NCI-H2196 treated with DMSO at 0.1 percent for 48 hours (cell line): ENCODE results near the gene PDLIM5.
"Not testable (repeated sequence)": the region's sequence is repeated elsewhere in the genome, so short reads cannot be mapped to it uniquely, and the experiment has no call there.

Experiments
- DNase-seq: peaks from one replicate; lab custom pipeline; 2025; ENCODE audit not compliant: unreplicated experiment; lab: John Stamatoyannopoulos, UW

PDLIM5 gene

DNA sequence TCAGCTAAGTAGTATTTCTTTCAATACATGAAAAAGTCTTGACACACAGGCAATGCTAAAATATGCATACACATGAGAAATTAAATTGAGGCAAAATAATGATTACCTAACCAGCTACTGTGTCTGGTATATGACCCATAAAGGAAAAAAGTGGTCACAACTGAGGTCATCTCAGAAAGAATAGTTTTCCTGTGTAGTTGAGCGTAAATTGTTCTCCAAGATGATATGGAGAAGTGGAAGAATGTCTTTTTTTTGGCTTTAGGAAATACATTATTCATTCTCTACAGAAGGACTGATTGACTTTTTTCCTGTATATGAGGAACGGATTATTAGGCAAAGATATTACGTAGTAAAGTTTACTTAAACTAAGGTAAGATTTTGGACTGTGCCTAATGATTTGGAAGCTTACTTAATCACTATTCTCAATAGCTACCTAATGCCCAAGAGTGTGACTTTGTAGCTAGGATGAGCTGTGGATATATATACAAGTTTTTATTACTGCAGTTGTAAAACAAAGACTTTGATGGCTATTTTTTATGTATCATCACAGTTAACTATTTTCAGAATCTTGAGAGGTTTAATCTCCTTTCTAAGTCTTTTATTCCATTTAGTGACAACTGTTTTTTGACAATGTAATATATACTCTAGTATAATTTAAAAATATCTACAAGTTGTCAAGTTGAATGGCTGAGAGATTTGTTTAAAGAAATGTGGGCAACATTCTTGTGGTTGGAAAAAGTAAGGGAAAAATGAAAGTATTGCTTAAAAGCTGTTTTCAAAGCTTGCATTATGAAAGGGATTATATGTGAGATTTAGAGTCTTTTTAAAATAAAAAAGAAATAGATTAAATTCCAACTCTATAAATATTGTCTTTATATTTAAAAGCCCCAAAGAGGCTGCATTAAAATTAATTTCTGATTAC is 100.2 kb downstream of the PDLIM5 start:
- no peak for DNase-seq

DNA sequence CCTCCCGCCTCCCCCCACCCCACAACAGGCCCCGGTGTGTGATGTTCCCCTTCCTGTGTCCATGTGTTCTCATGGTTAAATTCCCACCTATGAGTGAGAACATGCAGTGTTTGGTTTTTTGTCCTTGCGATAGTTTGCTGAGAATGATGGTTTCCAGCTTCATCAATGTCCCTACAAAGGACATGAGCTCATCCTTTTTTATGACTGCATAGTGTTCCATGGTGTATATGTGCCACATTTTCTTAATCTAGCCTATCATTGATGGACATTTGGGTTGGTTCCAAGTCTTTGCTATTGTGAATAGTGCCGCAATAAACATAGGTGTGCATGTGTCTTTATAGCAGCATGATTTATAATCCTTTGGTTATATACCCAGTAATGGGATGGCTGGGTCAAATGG is 104.3 kb downstream of the PDLIM5 start:
- not testable (repeated sequence) for DNase-seq

DNA sequence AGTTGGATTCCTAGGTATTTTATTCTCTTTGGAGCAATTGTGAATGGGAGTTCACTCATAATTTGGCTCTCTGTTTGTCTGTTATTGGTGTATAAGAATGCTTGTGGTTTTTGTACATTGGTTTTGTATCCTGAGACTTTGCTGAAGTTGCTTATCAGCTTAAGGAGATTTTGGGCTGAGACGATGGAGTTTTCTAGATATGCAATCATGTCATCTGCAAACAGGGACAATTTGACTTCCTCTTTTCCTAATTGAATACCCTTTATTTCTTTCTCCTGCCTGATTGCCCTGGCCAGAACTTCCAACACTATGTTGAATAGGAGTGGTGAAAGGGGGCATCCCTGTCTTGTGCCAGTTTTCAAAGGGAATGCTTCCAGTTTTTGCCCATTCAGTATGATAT is 105.9 kb downstream of the PDLIM5 start:
- not testable (repeated sequence) for DNase-seq

DNA sequence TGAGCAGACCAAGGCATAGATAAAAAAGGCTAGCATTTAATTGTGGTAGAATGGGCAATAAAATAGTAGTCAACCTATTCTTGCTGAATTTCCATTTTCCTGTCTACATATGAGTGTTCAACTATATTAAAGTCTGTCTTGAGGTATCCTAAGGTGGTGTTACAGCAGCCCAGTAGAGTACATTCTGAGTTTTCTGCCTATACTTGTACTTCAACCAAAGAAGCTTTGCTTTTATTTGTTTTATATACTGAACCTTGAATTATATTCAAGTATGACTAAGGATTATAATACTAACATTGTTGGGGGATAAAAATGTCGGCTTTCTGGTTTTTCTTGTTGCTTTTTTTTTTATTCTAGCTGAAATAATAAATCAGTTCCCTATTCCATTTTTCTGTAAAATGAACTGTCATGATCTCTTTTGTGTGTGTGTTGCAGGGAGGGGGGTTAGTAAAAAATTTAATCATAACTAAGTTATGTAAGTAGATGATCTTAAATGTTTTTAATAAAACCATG is 106.7 kb downstream of the PDLIM5 start:
- DNase-seq: no peak

DNA sequence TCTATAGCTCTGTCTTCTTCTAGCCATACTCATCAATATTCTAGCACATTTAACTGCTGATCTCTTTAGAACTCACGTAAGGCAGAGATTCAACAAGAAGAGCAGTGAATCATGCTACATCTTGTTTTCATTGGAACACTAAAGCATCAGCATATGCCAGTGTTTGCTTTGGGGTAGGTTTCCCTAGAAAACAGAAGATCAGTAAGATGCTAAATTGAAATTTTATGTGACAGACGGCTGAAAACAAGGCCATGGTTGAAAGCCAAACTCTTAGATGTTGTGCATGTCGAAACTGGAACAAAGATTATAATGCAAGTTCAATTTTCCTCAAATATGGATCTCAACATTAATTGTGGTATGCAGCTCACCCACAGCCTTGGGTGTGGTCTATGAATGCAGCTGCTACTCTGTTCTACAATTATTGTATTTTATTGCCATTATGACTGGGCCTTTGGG is 107.6 kb downstream of the PDLIM5 start:
- no peak for DNase-seq

DNA sequence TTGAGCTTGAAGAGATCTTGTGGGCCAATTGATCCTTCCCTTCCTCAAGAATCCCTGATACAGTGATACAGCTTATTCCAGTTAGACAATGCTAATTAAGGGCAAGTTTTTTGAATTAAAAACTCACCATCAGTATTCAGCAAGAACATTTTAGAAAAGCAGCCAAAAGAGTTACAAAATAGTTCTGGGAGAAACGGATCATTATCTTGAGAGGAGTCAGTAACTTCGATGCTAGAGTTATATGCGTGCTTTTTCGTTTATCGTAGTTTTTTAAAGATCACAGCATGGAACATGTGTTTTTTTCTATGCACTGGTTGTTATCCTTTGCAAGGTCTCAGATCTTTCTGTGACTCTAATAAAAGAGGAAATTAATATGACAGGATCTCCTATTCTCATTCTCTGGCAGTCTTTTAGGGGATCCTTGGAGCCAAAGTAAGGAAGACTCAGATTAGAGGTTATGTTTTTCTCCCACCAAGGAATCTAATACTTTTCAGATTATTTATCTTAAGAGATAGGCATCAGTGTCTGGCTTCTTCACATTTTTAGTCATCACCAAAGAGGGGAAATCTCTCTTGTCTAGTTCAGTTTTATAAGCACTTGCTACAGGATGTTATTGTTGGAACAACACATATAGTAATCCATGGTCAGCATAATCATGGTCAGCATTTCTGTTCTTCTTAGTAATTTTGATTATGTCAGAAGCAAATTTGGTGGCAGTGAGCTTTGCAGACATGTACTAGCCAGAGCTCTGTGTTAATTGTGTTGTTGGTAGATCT is 109.7 kb downstream of the PDLIM5 start:
- DNase-seq: no peak

DNA sequence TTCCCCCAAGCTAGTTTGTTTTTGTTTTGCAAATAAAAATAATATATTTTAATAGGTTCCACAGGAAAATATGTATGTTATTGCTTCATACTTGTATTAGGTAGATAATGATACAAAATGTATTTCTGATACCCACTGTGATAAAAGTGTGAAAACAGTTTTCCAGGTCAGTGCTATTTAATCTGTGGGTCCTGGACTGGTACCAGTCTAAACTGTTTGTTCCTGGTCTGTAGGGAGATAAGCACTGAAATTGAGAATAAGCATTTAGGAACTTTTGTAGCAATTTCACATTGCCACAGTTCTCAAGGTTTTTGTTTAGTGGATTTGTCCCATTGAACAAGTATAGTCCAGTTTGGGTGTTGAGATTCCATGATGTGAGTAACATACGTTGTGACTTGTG is 110.5 kb downstream of the PDLIM5 start:
- DNase-seq: no peak

DNA sequence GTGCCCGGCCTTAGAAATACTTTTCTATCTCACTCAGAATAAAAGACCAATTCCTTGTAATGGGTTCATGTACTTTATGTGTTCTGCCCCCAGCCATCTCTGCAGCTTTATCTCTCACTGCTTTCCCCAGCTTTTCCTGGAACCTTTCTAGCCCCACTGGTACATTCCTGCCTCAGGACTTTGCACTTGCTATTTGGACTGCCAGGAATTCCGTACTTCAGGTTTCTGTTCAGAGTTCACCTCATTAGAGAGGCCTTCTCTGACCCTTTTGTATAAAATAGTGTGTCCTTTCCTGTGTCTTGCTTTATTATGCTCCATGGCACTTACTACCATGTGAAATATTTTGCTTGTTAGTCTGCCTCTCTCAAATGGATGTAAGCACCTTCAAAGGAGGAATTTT is 112.5 kb downstream of the PDLIM5 start:
- no peak for DNase-seq

DNA sequence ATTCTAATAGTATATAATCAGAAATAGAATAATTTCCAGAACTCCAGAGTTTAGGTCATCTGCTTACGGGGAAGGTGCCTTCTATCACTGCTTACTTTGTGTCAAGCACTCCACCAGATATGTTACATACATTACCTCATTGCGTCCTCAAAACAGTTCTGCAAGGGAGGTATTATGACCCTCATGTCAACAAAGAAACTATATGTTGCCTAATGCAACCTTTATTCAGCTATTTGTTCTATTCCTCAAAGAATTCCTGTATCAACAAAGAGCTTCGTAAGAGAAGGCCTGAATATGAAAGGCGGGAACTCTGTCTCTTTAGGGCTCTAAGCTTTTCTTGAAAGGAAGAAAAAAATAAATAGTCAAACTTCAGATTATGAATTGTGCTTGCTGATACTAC is 114.7 kb downstream of the PDLIM5 start:
- no peak for DNase-seq

DNA sequence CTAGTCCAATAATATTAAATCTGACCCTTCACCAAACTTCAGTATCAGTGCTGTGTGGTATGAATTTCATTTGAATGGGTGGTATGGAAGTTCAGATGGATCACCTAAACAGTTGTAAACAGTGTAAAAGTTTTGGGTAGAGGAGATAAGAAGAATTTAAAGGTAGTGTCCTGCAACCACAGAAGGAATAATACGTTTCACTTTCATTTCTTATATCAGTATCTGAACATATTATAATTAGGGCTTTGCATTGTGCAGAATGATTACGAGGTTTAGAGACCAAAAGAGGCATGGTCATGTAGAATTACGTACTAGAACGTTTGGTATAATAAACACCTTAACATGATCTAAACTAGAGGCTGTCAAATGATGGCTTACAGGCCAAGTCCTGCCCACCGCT is 116.1 kb downstream of the PDLIM5 start:
- DNase-seq: no peak

DNA sequence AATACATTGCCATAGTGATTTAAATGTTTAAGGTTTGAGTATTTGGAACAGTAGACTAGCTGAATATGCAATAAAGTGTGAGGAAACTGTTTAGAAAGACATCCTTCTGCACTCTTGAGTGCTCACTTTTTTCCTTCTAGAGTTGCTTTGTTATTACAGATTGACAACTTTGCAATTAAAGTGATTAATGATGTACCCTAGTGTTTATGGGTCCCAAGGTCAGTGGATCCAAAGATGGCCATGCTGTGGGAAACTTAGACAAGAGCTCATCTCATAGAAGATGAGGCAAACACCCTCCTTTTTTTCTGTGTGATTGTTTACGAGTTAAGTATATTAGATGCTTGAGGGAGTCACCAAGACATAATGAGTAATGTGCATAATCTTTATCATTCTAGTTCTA is 118.8 kb downstream of the PDLIM5 start:
- no peak for DNase-seq

DNA sequence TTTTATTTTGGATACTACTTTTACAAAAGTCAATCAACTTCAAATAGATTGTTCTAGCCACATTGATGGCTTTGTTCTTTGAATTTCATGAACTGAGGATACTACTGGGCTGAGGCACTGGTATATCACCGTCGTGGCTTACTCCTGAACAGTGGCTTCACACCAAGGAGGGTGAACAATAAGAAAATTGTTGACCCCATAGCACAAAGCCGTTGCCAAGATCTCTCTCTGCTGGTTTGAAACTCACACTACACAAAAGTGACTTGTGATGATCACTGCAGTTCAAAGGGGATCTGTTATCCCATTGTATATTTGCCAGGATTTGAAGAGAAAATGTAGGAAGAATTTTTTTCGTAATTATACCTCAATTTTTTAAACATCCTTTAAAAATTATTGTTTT is 119.6 kb downstream of the PDLIM5 start:
- no peak for DNase-seq

DNA sequence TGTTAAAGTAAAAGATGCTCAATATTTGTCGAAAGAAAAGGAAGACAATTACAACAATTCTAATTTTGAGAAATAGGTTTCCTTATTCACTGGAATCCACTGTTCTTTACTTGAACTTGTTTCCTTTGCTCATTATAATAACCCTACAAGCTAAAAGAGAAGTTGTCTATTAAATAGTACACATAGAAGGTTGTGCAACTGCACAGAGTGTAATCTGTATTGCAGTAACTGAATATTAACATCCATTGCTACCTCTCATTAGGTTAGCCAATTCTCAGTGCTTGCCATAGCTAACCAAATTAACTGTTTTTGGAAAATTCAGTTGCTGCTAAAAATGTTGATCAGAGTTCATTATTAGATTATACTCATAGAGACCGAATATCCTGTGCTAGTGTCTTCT is 120.0 kb downstream of the PDLIM5 start:
- DNase-seq: no peak

DNA sequence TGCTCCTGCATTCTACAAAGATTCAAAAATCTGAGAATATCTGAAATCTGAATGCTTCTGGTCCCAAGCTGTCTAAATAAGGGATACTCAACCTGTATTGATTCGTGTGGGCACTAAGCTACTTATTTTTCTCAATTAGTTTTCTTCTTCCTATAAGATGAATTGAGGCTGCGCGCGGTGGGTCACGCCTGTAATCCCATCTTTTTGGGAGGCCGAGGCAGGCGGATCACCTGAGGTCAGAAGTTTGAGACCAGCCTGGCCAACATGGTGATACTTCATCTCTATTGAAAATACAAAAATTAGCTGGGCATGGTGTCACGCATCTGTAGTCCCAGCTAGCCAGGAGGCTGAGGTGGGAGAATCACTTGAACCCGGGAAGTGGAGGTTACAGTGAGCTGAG is 122.3 kb downstream of the PDLIM5 start:
- DNase-seq: no peak

DNA sequence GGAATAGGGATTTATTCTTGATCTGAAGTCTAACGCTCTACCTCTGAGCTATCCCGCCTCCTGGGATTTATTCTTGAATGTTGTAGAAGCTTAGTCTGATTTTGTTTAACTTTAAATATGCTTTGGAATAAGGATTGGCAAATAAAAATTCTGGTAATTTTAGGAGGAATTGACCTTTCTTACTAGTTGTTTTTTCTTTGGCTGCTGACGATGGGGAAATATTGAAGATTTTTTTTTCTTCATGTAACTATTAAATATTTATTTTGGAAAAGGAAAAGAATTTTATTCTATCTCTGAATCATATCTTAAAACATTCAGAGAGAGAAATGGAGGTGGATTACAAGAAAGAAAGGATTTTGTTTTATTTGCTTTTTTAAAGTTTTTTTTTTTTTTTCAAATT is 122.9 kb downstream of the PDLIM5 start:
- no peak for DNase-seq

DNA sequence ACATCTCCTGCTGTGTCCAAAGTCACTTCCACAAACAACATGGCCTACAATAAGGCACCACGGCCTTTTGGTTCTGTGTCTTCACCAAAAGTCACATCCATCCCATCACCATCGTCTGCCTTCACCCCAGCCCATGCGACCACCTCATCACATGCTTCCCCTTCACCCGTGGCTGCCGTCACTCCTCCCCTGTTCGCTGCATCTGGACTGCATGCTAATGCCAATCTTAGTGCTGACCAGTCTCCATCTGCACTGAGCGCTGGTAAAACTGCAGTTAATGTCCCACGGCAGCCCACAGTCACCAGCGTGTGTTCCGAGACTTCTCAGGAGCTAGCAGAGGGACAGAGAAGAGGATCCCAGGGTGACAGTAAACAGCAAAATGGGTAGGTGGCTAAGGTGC is 123.9 kb downstream of the PDLIM5 start:
- no peak for DNase-seq

DNA sequence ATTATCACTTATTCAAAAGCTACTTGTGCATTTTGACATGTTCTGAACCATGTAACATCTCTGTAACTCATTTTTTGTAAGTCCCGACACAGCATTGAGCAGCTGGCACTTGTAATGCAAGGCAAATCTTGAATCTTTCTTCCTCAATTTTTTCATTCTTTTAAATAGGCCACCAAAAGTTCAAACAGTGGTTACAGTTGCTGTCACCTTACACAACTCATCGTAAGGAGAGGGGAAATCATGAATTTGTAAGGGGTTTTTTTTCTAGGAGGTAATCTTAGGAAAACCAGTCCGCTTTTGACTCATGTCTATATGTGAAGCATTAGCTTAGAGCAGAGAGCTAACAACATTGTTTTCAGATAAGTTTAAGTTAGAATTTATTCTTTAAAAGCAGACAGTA is 124.5 kb downstream of the PDLIM5 start:
- no peak for DNase-seq

DNA sequence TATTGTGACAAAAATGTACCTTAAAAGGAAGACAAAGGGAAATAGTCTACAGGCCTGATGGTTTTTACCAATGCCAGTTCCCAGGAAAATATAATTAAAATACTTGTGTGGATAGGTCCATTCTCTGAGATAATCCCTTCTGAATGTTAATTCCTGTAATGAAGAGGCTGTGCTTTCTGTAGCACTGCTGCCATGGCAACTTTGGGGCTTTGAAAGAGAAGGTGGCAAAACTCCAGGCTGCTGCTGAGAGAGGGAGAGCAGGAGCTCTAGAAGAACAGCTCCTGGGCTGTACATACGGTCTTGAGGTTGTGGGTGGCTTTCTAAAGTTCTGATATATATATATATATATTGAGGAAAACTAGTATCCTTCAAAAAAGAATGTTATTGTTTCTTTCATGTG is 125.4 kb downstream of the PDLIM5 start:
- DNase-seq: no peak

DNA sequence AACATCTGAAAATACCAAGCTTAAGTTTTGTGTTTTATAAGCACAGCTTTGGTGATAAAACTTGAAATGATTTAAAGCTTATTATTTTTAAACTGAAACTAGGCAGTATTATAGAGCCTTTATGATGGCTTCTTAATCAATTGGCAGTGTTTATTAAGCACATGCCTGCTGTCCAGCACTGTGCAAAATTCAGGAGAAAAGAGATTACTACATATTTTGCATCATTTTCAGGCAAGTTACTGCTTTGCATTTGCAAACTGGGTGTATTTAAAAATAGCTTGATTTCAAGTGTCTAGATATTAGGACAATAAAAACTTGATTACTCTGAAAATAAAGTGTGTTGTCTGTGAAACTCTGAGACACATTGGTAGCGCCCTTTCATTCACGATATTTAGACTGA is 126.5 kb downstream of the PDLIM5 start:
- DNase-seq: no peak

DNA sequence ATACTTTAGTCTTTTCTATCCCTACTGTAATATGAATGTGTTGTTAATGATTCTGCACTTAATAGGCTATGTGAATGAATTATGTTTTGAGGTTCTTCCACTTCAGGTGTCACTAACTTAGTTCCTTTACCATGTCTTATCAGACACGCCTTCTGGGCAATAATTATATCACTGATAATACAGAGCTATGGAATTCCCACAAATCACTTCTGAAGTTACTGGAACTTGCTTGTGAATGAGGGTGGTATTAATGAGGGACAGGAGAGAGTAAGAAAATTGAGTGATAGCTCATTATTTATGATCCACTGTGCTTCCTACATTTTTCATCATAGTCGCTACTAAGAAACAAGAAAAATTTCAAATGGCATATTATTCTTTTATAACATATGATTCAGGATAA is 130.0 kb downstream of the PDLIM5 start:
- DNase-seq: no peak

DNA sequence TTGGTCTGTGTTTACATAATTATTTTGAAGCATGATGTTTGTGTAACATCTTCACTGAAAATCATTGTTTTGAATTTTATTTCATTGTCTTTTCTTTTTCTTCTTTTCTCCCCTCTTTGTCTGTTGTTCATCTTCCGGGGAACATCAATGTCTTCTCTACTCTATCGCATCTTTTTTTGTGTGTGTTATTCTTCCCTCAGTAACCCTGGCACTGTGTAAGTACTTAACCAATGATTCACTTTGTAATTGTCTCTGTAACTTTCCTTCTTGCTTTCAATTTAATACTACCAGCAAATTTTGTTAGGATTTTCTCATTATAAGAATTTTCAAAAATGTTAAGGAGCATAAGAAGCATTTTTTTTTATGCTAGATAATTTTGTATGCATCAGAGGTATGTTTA is 130.8 kb downstream of the PDLIM5 start:
- DNase-seq: no peak
